OCI-LY1 (cell line): ENCODE measurements around the gene PRM2.

ENCODE experiments used
- H2AFZ ChIP-seq: fragments of 200-600 bp; sonication (generic), shearing (Covaris generic); 2 replicates; pipeline ENCODE4 v1.6.0; 2014; ENCODE audit warnings: antibody characterized with exemption, mild to moderate bottlenecking, low read length
- H3F3A ChIP-seq: fragments of 200-600 bp; sonication (generic), shearing (Covaris generic); 2 replicates; pipeline ENCODE4 v1.6.0; 2014; ENCODE audit warnings: mild to moderate bottlenecking, antibody characterized with exemption, low read length, moderate library complexity; ENCODE audit not compliant: insufficient read depth
- H3K27ac ChIP-seq: fragments of 200-600 bp; sonication (generic); 2 replicates; pipeline ENCODE4 v1.5.1; 2014; ENCODE audit warnings: low read length, mixed run types, mild to moderate bottlenecking, low read depth; ENCODE audit not compliant: poor library complexity, severe bottlenecking
- H3K27me3 ChIP-seq: fragments of 200-600 bp; sonication (generic); 2 replicates; pipeline ENCODE4 v1.6.0; 2014; ENCODE audit warnings: antibody characterized with exemption, mild to moderate bottlenecking, low read length, moderate library complexity; ENCODE audit not compliant: insufficient read depth
- H3K36me3 ChIP-seq: fragments of 200-600 bp; sonication (generic); 2 replicates; pipeline ENCODE4 v1.6.1; 2014; ENCODE audit warnings: mild to moderate bottlenecking, antibody characterized with exemption, low read length, moderate library complexity, mixed read lengths; ENCODE audit not compliant: insufficient read depth
- H3K4me1 ChIP-seq: fragments of 200-600 bp; sonication (generic); 2 replicates; pipeline ENCODE4 v1.5.1; 2014; ENCODE audit warnings: mild to moderate bottlenecking, low read length, moderate library complexity; ENCODE audit not compliant: insufficient read depth, severe bottlenecking
- H3K4me2 ChIP-seq: fragments of 200-600 bp; sonication (generic), shearing (Covaris generic); 2 replicates; pipeline ENCODE4 v1.6.1; 2014; ENCODE audit warnings: low read length
- H3K4me3 ChIP-seq: fragments of 200-600 bp; sonication (generic); 2 replicates; pipeline ENCODE4 v1.5.1; 2014; ENCODE audit warnings: low read length, low read depth, mild to moderate bottlenecking, mixed read lengths; ENCODE audit not compliant: poor library complexity, severe bottlenecking
- H3K79me2 ChIP-seq: fragments of 200-600 bp; shearing (Covaris generic); 2 replicates; pipeline ENCODE4 v1.6.1; 2016; ENCODE audit warnings: mixed run types, low read length, mixed read lengths; ENCODE audit not compliant: insufficient read depth
- H3K9ac ChIP-seq: fragments of 200-600 bp; sonication (generic), shearing (Covaris generic); 2 replicates; pipeline ENCODE4 v1.6.1; 2014; ENCODE audit warnings: mild to moderate bottlenecking, low read length, mixed read lengths
- H3K9me2 ChIP-seq: fragments of 200-600 bp; sonication (generic), shearing (Covaris generic); 2 replicates; pipeline ENCODE4 v1.6.1; 2014; ENCODE audit warnings: low read depth, mild to moderate bottlenecking, low read length, mixed read lengths
- H3K9me3 ChIP-seq: fragments of 200-600 bp; shearing (Covaris generic); 2 replicates; pipeline ENCODE4 v1.6.1; 2014; ENCODE audit warnings: low read length, mixed read lengths
- H4K20me1 ChIP-seq: fragments of 200-600 bp; sonication (generic), shearing (Covaris generic); 2 replicates; pipeline ENCODE4 v1.6.0; 2016; ENCODE audit warnings: mild to moderate bottlenecking, low read length; ENCODE audit not compliant: insufficient read depth
- CTCF ChIP-seq: fragments of 200-600 bp; sonication (generic), shearing (Covaris generic); IDR thresholded peaks from 2 replicates; pipeline ENCODE4 v1.5.1; 2017; ENCODE audit warnings: mild to moderate bottlenecking, antibody characterized with exemption, low read length, moderate library complexity, mixed read lengths
- EZH2 ChIP-seq: fragments of 200-600 bp; sonication (generic), shearing (Covaris generic); IDR thresholded peaks from 2 replicates; pipeline ENCODE4 v1.8.0; 2017; ENCODE audit warnings: borderline replicate concordance, mixed run types, mild to moderate bottlenecking, antibody characterized with exemption, low read length, moderate library complexity, mixed read lengths

Gene PRM2

GRCh38 chr16:11276896-11277593, 765 bp upstream of the PRM2 start:
- no peaks in the 10 kb centered on the region for H3K79me2 ChIP-seq
- H2AFZ ChIP-seq, result no peak overlapping the region
- no peaks in the 10 kb centered on the region for H3K9me3 ChIP-seq
- H3K9ac ChIP-seq, result no peak overlapping the region
- H3K36me3 ChIP-seq, result no peaks in the 10 kb centered on the region
- peaks cover 13% of the 10 kb centered on the region for H3K4me1 ChIP-seq
- no peaks in the 10 kb centered on the region for H3K9me2 ChIP-seq
- H3F3A ChIP-seq, result no peaks in the 10 kb centered on the region
- no peaks in the 10 kb centered on the region for H3K27me3 ChIP-seq
- H3K27ac ChIP-seq, result no peak overlapping the region
- no peak overlapping the region for H3K4me3 ChIP-seq
- TF ChIP-seq CTCF, result no peak
- TF ChIP-seq EZH2, result no peak
- no peak overlapping the region for H3K4me2 ChIP-seq
- H4K20me1 ChIP-seq, result no peaks in the 10 kb centered on the region

GRCh38 chr16:11274964-11275363, 1.3 kb downstream of the PRM2 start:
- no peaks in the 10 kb centered on the region for H3F3A ChIP-seq
- no peaks in the 10 kb centered on the region for H3K9me2 ChIP-seq
- no peak overlapping the region for H3K9ac ChIP-seq
- no peaks in the 10 kb centered on the region for H3K79me2 ChIP-seq
- H3K27me3 ChIP-seq, result no peaks in the 10 kb centered on the region
- TF ChIP-seq EZH2 (no peak), CTCF (no peak)
- no peak overlapping the region for H3K4me2 ChIP-seq
- no peaks in the 10 kb centered on the region; the same call in 1 of the 2 replicates for H3K36me3 ChIP-seq
- peaks cover 13% of the 10 kb centered on the region for H3K4me1 ChIP-seq
- no peak overlapping the region for H2AFZ ChIP-seq
- no peak overlapping the region for H3K4me3 ChIP-seq
- H3K9me3 ChIP-seq, result no peaks in the 10 kb centered on the region
- H3K27ac ChIP-seq, result no peak overlapping the region
- H4K20me1 ChIP-seq, result no peaks in the 10 kb centered on the region

- no peak overlapping the region for H3K27ac ChIP-seq
- H3K36me3 ChIP-seq, result no peaks in the 10 kb centered on the region; the same call in 1 of the 2 replicates
- no peak overlapping the region for H3K4me3 ChIP-seq
- H3K27me3 ChIP-seq, result no peaks in the 10 kb centered on the region
- peaks cover 2% of the 10 kb centered on the region for H3K4me1 ChIP-seq
- no peak overlapping the region for H3K4me2 ChIP-seq
- no peaks in the 10 kb centered on the region for H4K20me1 ChIP-seq
- H3K9ac ChIP-seq, result no peak overlapping the region
- no peak overlapping the region for H2AFZ ChIP-seq
- H3K9me3 ChIP-seq, result no peaks in the 10 kb centered on the region
- TF ChIP-seq CTCF (no peak), EZH2 (no peak)
- no peaks in the 10 kb centered on the region for H3K79me2 ChIP-seq
- H3K9me2 ChIP-seq, result no peaks in the 10 kb centered on the region
- no peaks in the 10 kb centered on the region for H3F3A ChIP-seq
These were observed 2.5 kb downstream of the PRM2 start for GRCh38 chr16:11273721-11274324.
